SK-N-SH (cell line): ENCODE data around the gene GH2. TPM values are rescaled to one million over a fixed set of nuclear protein-coding genes. Genes with fewer than 3 reads are reported as not detected.

Source experiments
- CTCF ChIA-PET: fragments of 300-600, 350-600 bp; formaldehyde crosslinking; extraction: SDS; loops from one replicate; lab custom pipeline; 2021; lab: Yijun Ruan, JAX
- POLR2A ChIA-PET: fragments of 350-600 bp; sonication (Branson Sonifier 250); formaldehyde crosslinking; extraction: SDS; loops from one replicate; lab custom pipeline; 2020; ENCODE audit warnings: antibody characterized with exemption, inconsistent platforms; lab: Yijun Ruan, JAX
- DNase-seq: peaks from one replicate; pipeline ENCODE4 v3.0.0; 2012
- H2AFZ ChIP-seq: fragments of 200-600 bp; sonication (generic); 2 replicates; pipeline ENCODE4 v1.8.1; 2016; ENCODE audit warnings: antibody characterized with exemption, mild to moderate bottlenecking, low read depth
- H3F3A ChIP-seq: fragments of 200-600 bp; sonication (generic); replicated peaks from 2 replicates; pipeline ENCODE3; 2016; ENCODE audit warnings: antibody characterized with exemption, mild to moderate bottlenecking; ENCODE audit not compliant: insufficient read depth
- H3K27ac ChIP-seq, 2 experiments: fragments of 200-500 bp in 1 of 2; fragments of 200-600 bp in 1 of 2; sonication (Bioruptor generic) in 1 of 2; sonication (generic), shearing (Covaris generic) in 1 of 2; 2 replicates each; pipeline versions ENCODE4 v1.5.1 to v1.6.1; 2014 to 2016; ENCODE audit warnings: low read depth in 2 of 2, inconsistent platforms in 1 of 2, low read length in 1 of 2, mild to moderate bottlenecking in 1 of 2, mixed read lengths in 1 of 2
- H3K27me3 ChIP-seq: fragments of 200-600 bp; sonication (generic), shearing (Covaris generic); 2 replicates; pipeline ENCODE4 v1.6.1; 2016; ENCODE audit warnings: mixed run types; ENCODE audit not compliant: insufficient read depth
- H3K36me3 ChIP-seq, 2 experiments: fragments of 200-500 bp in 1 of 2; fragments of 200-600 bp in 1 of 2; sonication (Bioruptor generic) in 1 of 2; sonication (generic) in 1 of 2; replicated peaks in 1 of 2; 2 replicates each; pipeline versions ENCODE3 to v1.5.1; 2014 to 2016; ENCODE audit warnings: low read length in 1 of 2, mild to moderate bottlenecking in 1 of 2; ENCODE audit not compliant: insufficient read depth in 2 of 2, control insufficient read depth in 1 of 2
- H3K4me1 ChIP-seq, 2 experiments: fragments of 200-500 bp in 1 of 2; fragments of 200-600 bp in 1 of 2; sonication (Bioruptor generic) in 1 of 2; sonication (generic), shearing (Covaris generic) in 1 of 2; 2 replicates each; pipeline versions ENCODE4 v1.5.1 to v1.6.1; 2014 to 2016; ENCODE audit warnings: low read depth in 1 of 2, low read length in 1 of 2, mixed run types in 1 of 2; ENCODE audit not compliant: insufficient read depth in 2 of 2, control insufficient read depth in 1 of 2
- H3K4me2 ChIP-seq: fragments of 200-600 bp; sonication (generic), shearing (Covaris generic); 2 replicates; pipeline ENCODE4 v1.6.1; 2017; ENCODE audit warnings: mixed run types
- H3K4me3 ChIP-seq, 2 experiments: fragments of 200-500 bp in 1 of 2; fragments of 200-600 bp in 1 of 2; sonication (Bioruptor generic) in 1 of 2; sonication (generic), shearing (Covaris generic) in 1 of 2; 2 replicates each; pipeline versions ENCODE4 v1.5.1 to v1.8.1; 2014 to 2016; ENCODE audit warnings: low read depth in 2 of 2, inconsistent platforms in 1 of 2, low read length in 1 of 2, mild to moderate bottlenecking in 1 of 2, mixed read lengths in 1 of 2, moderate library complexity in 1 of 2
- H3K79me2 ChIP-seq: fragments of 200-600 bp; sonication (generic); 2 replicates; pipeline ENCODE4 v1.8.1; 2017; ENCODE audit warnings: mild to moderate bottlenecking; ENCODE audit not compliant: insufficient read depth
- H3K9ac ChIP-seq: fragments of 200-600 bp; sonication (generic); 2 replicates; pipeline ENCODE4 v1.6.1; 2017; ENCODE audit warnings: mixed run types
- H3K9me2 ChIP-seq: fragments of 200-600 bp; sonication (generic); 2 replicates; pipeline ENCODE4 v1.6.1; 2017; ENCODE audit warnings: mixed run types
- H3K9me3 ChIP-seq: fragments of 200-600 bp; sonication (generic); 2 replicates; pipeline ENCODE4 v1.6.1; 2017; ENCODE audit warnings: mixed run types, mild to moderate bottlenecking, moderate library complexity
- H4K20me1 ChIP-seq: fragments of 200-600 bp; sonication (generic); 2 replicates; pipeline ENCODE4 v1.6.1; 2017; ENCODE audit warnings: mild to moderate bottlenecking, mixed run types; ENCODE audit not compliant: insufficient read depth
- CTCF ChIP-seq: fragments of 200-600 bp; sonication (generic); IDR thresholded peaks from 2 replicates; pipeline ENCODE4 v1.6.1; 2017; ENCODE audit warnings: antibody characterized with exemption, mild to moderate bottlenecking, moderate library complexity
- ELF1 ChIP-seq: IDR thresholded peaks from 2 replicates; pipeline ENCODE4 v1.4.0; 2012
- EP300 ChIP-seq, 2 experiments: IDR thresholded peaks; 2 replicates each; pipeline versions ENCODE4 v1.4.0 to v1.6.1; 2012; ENCODE audit warnings: borderline replicate concordance in 1 of 2, low read depth in 1 of 2, low read length in 1 of 2
- EZH2phosphoT487 ChIP-seq: fragments of 200-600 bp; sonication (generic); IDR thresholded peaks from 2 replicates; pipeline ENCODE4 v1.6.1; 2017; ENCODE audit warnings: low read depth, mixed run types, mild to moderate bottlenecking, antibody characterized with exemption, moderate library complexity, borderline replicate concordance
- FOSL2 ChIP-seq: IDR thresholded peaks from 2 replicates; pipeline ENCODE4 v1.4.0; 2012; ENCODE audit warnings: low read depth, mild to moderate bottlenecking, moderate library complexity, borderline replicate concordance
- FOXM1 ChIP-seq: IDR thresholded peaks from 2 replicates; pipeline ENCODE4 v1.4.0; 2012; ENCODE audit warnings: low read depth, mild to moderate bottlenecking
- GATA2 ChIP-seq: sonication (generic); formaldehyde crosslinking; IDR thresholded peaks from 2 replicates; pipeline ENCODE4 v1.5.0; 2020; ENCODE audit warnings: mild to moderate bottlenecking, missing genetic modification reagents
- MEF2A ChIP-seq: IDR thresholded peaks from 2 replicates; pipeline ENCODE4 v1.4.0; 2012; ENCODE audit warnings: low read depth, borderline replicate concordance
- RCOR1 ChIP-seq: fragments of 150-350 bp; IDR thresholded peaks from 2 replicates; pipeline ENCODE4 v1.6.1; 2017; ENCODE audit warnings: antibody characterized with exemption, low read length
- RFX5 ChIP-seq: IDR thresholded peaks from 2 replicates; pipeline ENCODE4 v1.6.1; 2012; ENCODE audit warnings: mild to moderate bottlenecking, improper control_type of control experiment, low read length
- RXRA ChIP-seq: IDR thresholded peaks from 2 replicates; pipeline ENCODE4 v1.4.0; 2012; ENCODE audit warnings: low read depth, mild to moderate bottlenecking, borderline replicate concordance
- SIN3A ChIP-seq: IDR thresholded peaks from 2 replicates; pipeline ENCODE4 v1.6.1; 2012; ENCODE audit warnings: low read depth, mild to moderate bottlenecking, low read length, moderate library complexity, borderline replicate concordance
- TAF1 ChIP-seq: IDR thresholded peaks from 2 replicates; pipeline ENCODE4 v1.6.1; 2012; ENCODE audit warnings: low read depth, mild to moderate bottlenecking, low read length, moderate library complexity, borderline replicate concordance
- TEAD4 ChIP-seq: IDR thresholded peaks from 2 replicates; pipeline ENCODE4 v1.4.0; 2012; ENCODE audit warnings: mild to moderate bottlenecking, borderline replicate concordance; ENCODE audit not compliant: insufficient read depth
- YY1 ChIP-seq: IDR thresholded peaks from 2 replicates; pipeline ENCODE4 v1.4.0; 2012; ENCODE audit warnings: low read depth, mild to moderate bottlenecking
- WGBS: methylation state at CpG from one replicate; pipeline ENCODE4 v1.1.6; 2017; ENCODE audit warnings: low lambda C conversion rate; 5-methylcytosine and 5-hydroxymethylcytosine counted together
- polyA plus RNA-seq, 3 experiments: library from polyadenylated mRNA; depleted of rRNA; stranded (reverse); fragments of >200 nt; gene quantifications; 2 replicates each; pipeline ENCODE4 v1.2.3, GENCODE V29; 2012
- TF ChIP-seq, protein P1 (sequence below): fragments of 150-350 bp; IDR thresholded peaks from 2 replicates; pipeline ENCODE4 v1.6.1; 2017; ENCODE audit warnings: antibody characterized with exemption, low read length, low read depth, borderline replicate concordance
- TF ChIP-seq, protein P2 (sequence below): IDR thresholded peaks from 2 replicates; pipeline ENCODE4 v1.4.0; 2012; ENCODE audit warnings: low read depth, borderline replicate concordance
- TF ChIP-seq, protein P3 (sequence below): IDR thresholded peaks from 2 replicates; pipeline ENCODE4 v1.4.0; 2012; ENCODE audit warnings: low read depth

GH2 gene
- polyA plus RNA-seq, 1 of the 3 experiments (the other 2 are of a cell fraction): not detected

DNA sequence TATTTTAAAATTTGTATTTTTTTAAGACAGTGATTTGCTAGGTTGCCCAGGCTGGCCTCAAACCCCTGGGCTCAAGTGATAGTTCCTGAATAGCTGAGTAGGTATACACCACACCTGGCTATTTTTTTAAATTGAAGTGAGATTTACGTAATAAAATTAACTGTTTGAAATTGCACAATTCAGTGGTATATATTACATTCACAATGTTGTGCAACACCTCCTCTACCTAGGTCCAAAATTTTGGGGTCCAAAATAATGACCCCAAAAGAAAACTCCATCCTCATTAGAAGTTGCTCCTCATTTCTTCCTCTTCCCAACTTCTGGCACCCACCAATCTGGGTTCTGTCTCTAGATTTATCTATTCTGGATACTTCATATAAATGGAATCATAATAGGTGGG lies 36.2 kb downstream of the GH2 start:
- peaks cover 18% of the 10 kb centered on the region for H3K79me2 ChIP-seq
- CTCF ChIA-PET: interaction anchor here (1.2 to 3.0 kb wide), 2 partner anchors 10 to 21 kb away, joined by 3 to 24 read pairs; no protein-coding TSS in a partner anchor

DNA sequence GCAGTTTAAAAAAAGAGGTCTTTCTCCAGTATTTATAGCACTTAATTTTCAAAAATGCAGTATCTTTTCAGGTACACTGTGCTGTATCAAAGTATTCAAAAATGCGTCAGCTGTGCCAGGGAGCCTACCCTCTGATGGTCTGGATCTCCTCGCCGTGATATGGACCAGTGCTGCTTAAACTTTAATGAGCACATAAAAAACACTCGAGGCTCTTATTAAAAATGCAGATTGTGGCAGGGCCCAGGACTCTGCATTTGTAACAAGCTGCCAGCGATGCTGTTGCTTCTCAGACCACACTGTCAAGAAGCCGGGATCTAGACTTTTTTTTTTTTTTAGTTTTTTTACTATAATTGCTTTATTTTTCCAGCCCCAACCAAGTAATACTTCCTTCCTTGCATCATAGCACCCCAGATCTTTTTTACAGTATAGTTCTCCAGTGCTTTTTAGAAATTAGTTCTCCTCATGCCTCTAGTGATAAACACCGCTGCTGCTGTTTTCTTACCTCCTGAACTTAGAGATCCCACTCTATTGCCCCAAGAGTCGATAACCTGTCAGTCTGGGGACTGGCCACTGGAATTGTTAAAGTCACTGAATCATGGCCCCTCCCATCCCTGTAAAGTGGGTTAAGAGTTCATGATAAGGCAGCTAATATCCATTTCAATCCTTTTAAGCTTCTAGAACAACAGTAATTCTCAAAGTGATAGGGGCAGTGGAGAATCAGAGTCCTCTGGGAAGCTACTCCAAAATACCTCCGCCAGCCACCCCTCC lies 37.6 kb downstream of the GH2 start:
- Histone ChIP-seq H3K79me2 (peaks cover 32% of the 10 kb centered on the region), H4K20me1 (peaks cover 1% of the 10 kb centered on the region; the same call in 1 of the 2 replicates), H3K9me3 (no peaks in the 10 kb centered on the region), H3F3A (peaks cover 12% of the 10 kb centered on the region), H3K9ac (no peak overlapping the region), H3K27me3 (no peaks in the 10 kb centered on the region), H3K36me3 (no peaks in the 10 kb centered on the region), H2AFZ (peak overlapping the region; percentile 96), H3K4me1 (peaks cover 22 to 26% of the 10 kb centered on the region in 2 experiments), H3K4me2 (peak overlapping the region; percentile 70; the same call in 1 of the 2 replicates), H3K27ac (no peak overlapping the region; a peak in 1 of 4 replicates), H3K9me2 (no peaks in the 10 kb centered on the region), H3K4me3 (no peak overlapping the region)
- 87% methylated on average over 9 of the region's 9 CpGs for WGBS
- POLR2A ChIA-PET: interaction anchor here (0.8 to 9.2 kb wide), 6 partner anchors 14 to 302 kb away, joined by 3 to 108 read pairs (median 3); partner anchors contain the start of genes CCDC47, DDX42, FTSJ3 and PSMC5
- CTCF ChIA-PET: interaction anchor here (1.2 to 9.1 kb wide), 7 partner anchors 9 to 22 kb away, joined by 3 to 96 read pairs (median 9); partner anchors contain the start of genes FTSJ3 and PSMC5
- no peak for DNase-seq
- TF ChIP-seq, protein P1, sequence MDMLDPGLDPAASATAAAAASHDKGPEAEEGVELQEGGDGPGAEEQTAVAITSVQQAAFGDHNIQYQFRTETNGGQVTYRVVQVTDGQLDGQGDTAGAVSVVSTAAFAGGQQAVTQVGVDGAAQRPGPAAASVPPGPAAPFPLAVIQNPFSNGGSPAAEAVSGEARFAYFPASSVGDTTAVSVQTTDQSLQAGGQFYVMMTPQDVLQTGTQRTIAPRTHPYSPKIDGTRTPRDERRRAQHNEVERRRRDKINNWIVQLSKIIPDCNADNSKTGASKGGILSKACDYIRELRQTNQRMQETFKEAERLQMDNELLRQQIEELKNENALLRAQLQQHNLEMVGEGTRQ: no peak
- TF ChIP-seq TEAD4 (no peak), SIN3A (no peak), MEF2A (no peak), FOSL2 (no peak), EP300 (IDR thresholded peaks at IDR 0.05; ENCODE audit: borderline replicate concordance in 1 of 2, low read depth in 1 of 2, low read length in 1 of 2) (no peak), RCOR1 (no peak), EZH2phosphoT487 (no peak), RXRA (no peak)
- TF ChIP-seq, protein P2, sequence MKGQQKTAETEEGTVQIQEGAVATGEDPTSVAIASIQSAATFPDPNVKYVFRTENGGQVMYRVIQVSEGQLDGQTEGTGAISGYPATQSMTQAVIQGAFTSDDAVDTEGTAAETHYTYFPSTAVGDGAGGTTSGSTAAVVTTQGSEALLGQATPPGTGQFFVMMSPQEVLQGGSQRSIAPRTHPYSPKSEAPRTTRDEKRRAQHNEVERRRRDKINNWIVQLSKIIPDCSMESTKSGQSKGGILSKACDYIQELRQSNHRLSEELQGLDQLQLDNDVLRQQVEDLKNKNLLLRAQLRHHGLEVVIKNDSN: no peak

More for the DNA sequence above, 36.2 kb downstream of the GH2 start:
- no peaks in the 10 kb centered on the region for H3K27me3 ChIP-seq
- H3K4me1 ChIP-seq: peaks cover 8 to 14% of the 10 kb centered on the region in 2 experiments; a peak in 3 of 4 replicates
- no peaks in the 10 kb centered on the region for H3K36me3 ChIP-seq
- no peak overlapping the region for H3K9ac ChIP-seq
- no peak for TF ChIP-seq TAF1
- TF ChIP-seq GATA2 (CRISPR knock-in tag): no peak
- TF ChIP-seq, protein P3, sequence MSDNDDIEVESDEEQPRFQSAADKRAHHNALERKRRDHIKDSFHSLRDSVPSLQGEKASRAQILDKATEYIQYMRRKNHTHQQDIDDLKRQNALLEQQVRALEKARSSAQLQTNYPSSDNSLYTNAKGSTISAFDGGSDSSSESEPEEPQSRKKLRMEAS: no peak
- no peak for TF ChIP-seq FOXM1
- no peak for TF ChIP-seq FOSL2
- no peak for TF ChIP-seq ELF1
- no peak for TF ChIP-seq CTCF
- TF ChIP-seq RCOR1: no peak
- TF ChIP-seq YY1: no peak
- TF ChIP-seq RFX5: no peak
- H3K9me3 ChIP-seq: no peaks in the 10 kb centered on the region
- H3K4me3 ChIP-seq: no peak overlapping the region
- H3K4me2 ChIP-seq: no peak overlapping the region
- WGBS: 6% methylated on average over 1 of the region's 1 CpG
- H4K20me1 ChIP-seq: no peaks in the 10 kb centered on the region; the same call in 1 of the 2 replicates
- H3K27ac ChIP-seq: no peak overlapping the region
- no peaks in the 10 kb centered on the region for H3K9me2 ChIP-seq
- no peak overlapping the region for H2AFZ ChIP-seq
- POLR2A ChIA-PET: interaction anchor here (9.2 kb wide), 1 partner anchor 16 kb away, joined by 108 read pairs; the partner anchor contains the start of genes FTSJ3 and PSMC5
- no peak for DNase-seq
- peaks cover 12% of the 10 kb centered on the region for H3F3A ChIP-seq
